Pancreas (tissue), 10 donors: ENCODE measurements around the gene ARG2. TPM values are rescaled to one million over a fixed set of nuclear protein-coding genes. Genes with fewer than 3 reads are reported as not detected.

Source experiments
- ATAC-seq, 4 donors: fragments of 200-7000 bp; cut with Tn5 transposase; one replicate each; pipeline versions ENCODE4 v1.8.0 to v1.9.1; 2020; ENCODE audit warnings: mild to moderate bottlenecking in 4 of 4, moderate library complexity in 4 of 4
- DNase-seq, 6 donors: peaks; one replicate each; pipeline ENCODE4 v3.0.0-alpha.2; 2020
- FAIRE-seq: peaks from 2 replicates; lab custom pipeline; 2012; peaks lifted over from hg19 to GRCh38; lab: Jason Lieb, UNC
- H3K27ac ChIP-seq, 4 donors: fragments of 200-600 bp; sonication (generic); 1 replicate in 3 of 4; 2 replicates in 1 of 4; pipeline versions ENCODE4 v1.5.0 to v1.8.0; 2020
- H3K27me3 ChIP-seq, 4 donors: fragments of 200-600 bp; one replicate each; pipeline ENCODE4 v1.8.0; 2021
- H3K36me3 ChIP-seq, 3 donors: fragments of 200-600 bp; sonication (generic) in 1 of 3; one replicate each; pipeline versions ENCODE4 v1.5.0 to v1.8.0; 2020 to 2021
- H3K4me1 ChIP-seq, 3 donors: fragments of 200-600 bp; one replicate each; pipeline ENCODE4 v1.8.0; 2021
- H3K4me3 ChIP-seq, 4 donors: fragments of 200-600 bp; sonication (generic) in 2 of 4; one replicate each; pipeline versions ENCODE4 v1.5.0 to v1.8.0; 2020 to 2021
- H3K9me3 ChIP-seq, 4 donors: fragments of 200-600 bp; one replicate each; pipeline ENCODE4 v1.8.0; 2021
- WGBS, 2 donors: extraction: QIAGEN DNeasy Blood & Tissue Kit; methylation state at CpG; one replicate each; pipeline ENCODE4 v1.1.7; 2013; 5-methylcytosine and 5-hydroxymethylcytosine counted together
- intact Hi-C, 3 donors: fragments of 100-400 bp; cut with DNase I; formaldehyde crosslinking; loops; one replicate each; pipeline versions ENCODE4 v1.11.1 to v1.14.2; 2022
- polyA plus RNA-seq, 2 donors: library from polyadenylated mRNA; stranded (reverse); fragments of 200-250 nt; gene quantifications; one replicate each; pipeline ENCODE4 v1.2.3, GENCODE V29; 2013
- total RNA-seq, 6 donors: library from RNA; stranded (reverse); fragmentation: NEBNext Ultra II Directional in 4 of 6; extraction: Animal tissue kit (Norgen Biotek cat#: 25700) in 4 of 6; gene quantifications; one replicate each; pipeline versions ENCODE4 v1.2.1 to v1.2.4, GENCODE V29; 2021 to 2023
- TF ChIP-seq, protein P1 (sequence below), 4 donors: fragments of 200-600 bp; sonication (generic) in 3 of 4; IDR thresholded peaks; one replicate each; pipeline versions ENCODE4 v1.5.0 to v1.8.0; 2021; ENCODE audit warnings: antibody characterized with exemption in 4 of 4
- donor health status: healthy with polysubstance abuse.
- donor health status: DM: no; HTN: no; CAD: no; lungs with moderate emphysema.
- donor health status: DM: no; HTN: no; CAD: no.
- donor health status: control.
- donor health status: control.
- donor health status: Bipolar disorder and iron deficiency.
- donor health status: DM: yes; HTN: yes; CAD: no.
- donor health status: DM: no; HTN: no; CAD: no.
- donor health status: DM: no; HTN: no; CAD: no.
- donor health status: DM: yes; HTN: yes; CAD: no.

The ARG2 gene
- total and polyA plus RNA-seq, 8 donors = 1.2 to 15.0 (median 2.1) TPM

DNA sequence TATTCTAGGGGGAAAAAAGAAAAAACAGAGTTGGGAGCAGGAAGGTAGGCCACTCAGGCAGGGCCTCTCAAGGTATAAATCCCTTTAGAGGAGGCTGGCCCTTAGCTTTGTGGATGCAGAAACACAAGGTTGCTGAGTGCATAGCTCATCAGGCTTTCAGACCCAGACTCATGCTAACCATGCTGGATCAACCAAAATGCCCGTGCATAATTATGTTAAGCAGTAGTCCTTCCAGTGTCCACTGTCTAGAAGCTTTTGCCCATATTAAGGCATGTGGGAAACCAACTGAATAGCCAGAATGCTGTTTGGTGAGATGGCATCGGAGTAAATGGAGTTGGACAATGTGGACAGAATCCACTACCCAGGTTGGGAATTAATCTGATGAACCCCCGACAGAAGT is 18.9 kb downstream of the ARG2 start:
- no peak overlapping the region for H3K4me3 ChIP-seq
- no peak for ATAC-seq
- no peak for FAIRE-seq

DNA sequence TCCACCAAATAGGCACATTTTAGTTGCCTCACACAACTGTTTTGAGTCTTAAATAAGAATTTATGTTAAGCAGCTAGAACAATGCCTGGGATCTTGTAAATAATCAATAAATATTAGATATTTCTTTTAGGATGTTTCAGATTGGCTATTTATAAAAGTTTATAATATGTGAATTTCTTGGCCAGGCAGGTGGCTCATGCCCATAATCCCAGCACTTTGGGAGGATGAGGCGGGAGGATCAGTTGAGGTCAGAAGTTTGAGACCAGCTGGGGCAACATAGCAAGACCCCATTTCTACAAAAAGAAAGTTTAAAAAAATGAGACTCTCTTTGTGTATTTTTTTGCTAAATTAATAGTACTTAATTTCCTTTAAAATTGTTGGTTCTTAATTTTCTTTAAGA is 21.8 kb downstream of the ARG2 start:
- intact Hi-C loops = no loop called here
- 98 to 100% methylated on average over 1 of the region's 1 CpG for WGBS, 2 donors
- no peak for ATAC-seq
- no peaks in the 10 kb centered on the region for H3K9me3 ChIP-seq
- DNase-seq = no peak
- no peak for FAIRE-seq
- no peak overlapping the region for H3K27ac ChIP-seq
- no peaks in the 10 kb centered on the region for H3K27me3 ChIP-seq
- TF ChIP-seq, protein P1, sequence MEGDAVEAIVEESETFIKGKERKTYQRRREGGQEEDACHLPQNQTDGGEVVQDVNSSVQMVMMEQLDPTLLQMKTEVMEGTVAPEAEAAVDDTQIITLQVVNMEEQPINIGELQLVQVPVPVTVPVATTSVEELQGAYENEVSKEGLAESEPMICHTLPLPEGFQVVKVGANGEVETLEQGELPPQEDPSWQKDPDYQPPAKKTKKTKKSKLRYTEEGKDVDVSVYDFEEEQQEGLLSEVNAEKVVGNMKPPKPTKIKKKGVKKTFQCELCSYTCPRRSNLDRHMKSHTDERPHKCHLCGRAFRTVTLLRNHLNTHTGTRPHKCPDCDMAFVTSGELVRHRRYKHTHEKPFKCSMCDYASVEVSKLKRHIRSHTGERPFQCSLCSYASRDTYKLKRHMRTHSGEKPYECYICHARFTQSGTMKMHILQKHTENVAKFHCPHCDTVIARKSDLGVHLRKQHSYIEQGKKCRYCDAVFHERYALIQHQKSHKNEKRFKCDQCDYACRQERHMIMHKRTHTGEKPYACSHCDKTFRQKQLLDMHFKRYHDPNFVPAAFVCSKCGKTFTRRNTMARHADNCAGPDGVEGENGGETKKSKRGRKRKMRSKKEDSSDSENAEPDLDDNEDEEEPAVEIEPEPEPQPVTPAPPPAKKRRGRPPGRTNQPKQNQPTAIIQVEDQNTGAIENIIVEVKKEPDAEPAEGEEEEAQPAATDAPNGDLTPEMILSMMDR (IDR thresholded peaks at IDR 0.05) = no peak
- no peak overlapping the region for H3K4me3 ChIP-seq
- H3K36me3 ChIP-seq = no peaks in the 10 kb centered on the region
- peaks cover 0 to 9% (median 0%) of the 10 kb centered on the region in 3 donors for H3K4me1 ChIP-seq

More for the DNA sequence above, 18.9 kb downstream of the ARG2 start:
- Histone ChIP-seq H3K27me3 (no peaks in the 10 kb centered on the region), H3K36me3 (no peaks in the 10 kb centered on the region), H3K4me1 (no peaks in the 10 kb centered on the region), H3K9me3 (no peaks in the 10 kb centered on the region), H3K27ac (no peak overlapping the region)
- TF ChIP-seq, protein P1 (IDR thresholded peaks at IDR 0.05) = no peak
- WGBS, 2 donors = 82 to 86% methylated on average over 3 of the region's 3 CpGs
- intact Hi-C loops = no loop called here
- no peak for DNase-seq

DNA sequence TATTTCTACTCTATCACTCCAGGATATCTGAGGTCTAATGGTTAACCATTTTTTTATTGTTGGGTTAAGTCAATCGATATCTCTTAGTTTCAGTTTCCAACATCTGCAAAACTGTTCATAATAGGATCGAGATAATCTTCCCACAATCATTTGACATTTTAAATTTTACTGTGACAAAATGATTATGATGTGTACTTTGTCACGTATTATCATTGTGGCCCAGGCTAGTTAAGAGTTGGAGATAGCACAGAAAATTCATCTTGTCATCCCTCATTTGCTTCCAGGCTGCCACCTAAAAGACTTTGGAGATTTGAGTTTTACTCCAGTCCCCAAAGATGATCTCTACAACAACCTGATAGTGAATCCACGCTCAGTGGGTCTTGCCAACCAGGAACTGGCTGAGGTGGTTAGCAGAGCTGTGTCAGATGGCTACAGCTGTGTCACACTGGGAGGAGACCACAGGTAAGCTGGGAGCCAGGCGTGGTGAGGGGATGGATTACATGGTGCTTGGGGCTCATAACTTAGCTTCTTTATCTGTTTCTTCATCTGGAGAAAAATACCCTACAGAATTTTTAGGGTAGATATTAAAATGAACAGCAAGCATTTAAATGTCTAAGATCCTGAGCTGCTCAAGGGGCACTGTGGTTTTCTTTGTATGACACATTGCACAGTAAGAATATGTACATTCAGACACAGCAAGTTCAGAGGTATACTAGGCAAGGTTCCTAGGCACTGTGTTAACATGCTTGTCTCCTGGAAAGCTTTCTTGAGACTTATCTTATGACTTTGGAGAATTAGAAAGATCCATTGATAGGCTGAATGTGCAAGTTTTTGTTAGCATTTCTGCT is 22.4 kb downstream of the ARG2 start:
- no peak for ATAC-seq
- no peaks in the 10 kb centered on the region for H3K27me3 ChIP-seq
- 63 to 65% methylated on average over 5 of the region's 5 CpGs for WGBS, 2 donors
- intact Hi-C loops = no loop called here
- no peak overlapping the region for H3K4me3 ChIP-seq
- no peaks in the 10 kb centered on the region for H3K36me3 ChIP-seq
- no peak for DNase-seq
- no peaks in the 10 kb centered on the region for H3K9me3 ChIP-seq
- H3K27ac ChIP-seq = no peak overlapping the region
- H3K4me1 ChIP-seq = peaks cover 0 to 9% (median 0%) of the 10 kb centered on the region in 3 donors
- TF ChIP-seq, protein P1 (IDR thresholded peaks at IDR 0.05) = no peak
- no peak for FAIRE-seq

DNA sequence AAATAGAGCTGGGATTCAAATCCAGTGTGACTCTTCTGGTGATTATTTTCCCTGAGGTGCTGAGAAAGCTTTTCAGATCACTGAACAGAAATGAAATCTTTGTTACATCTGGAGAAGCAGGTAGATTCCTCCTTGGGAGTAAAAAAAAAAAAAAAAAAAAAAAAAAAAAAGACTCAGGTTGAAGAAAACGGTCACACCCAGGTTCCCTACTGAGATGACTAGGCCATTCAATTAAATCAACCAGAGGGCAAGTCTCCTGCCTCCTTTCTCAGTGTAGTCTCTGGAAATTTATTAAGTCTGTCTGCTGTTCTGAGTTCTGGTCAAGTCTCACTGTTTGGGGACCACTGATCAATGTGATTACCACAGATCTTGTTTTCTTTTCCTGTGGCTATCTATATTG is 24.0 kb downstream of the ARG2 start:
- Histone ChIP-seq H3K27me3 (no peaks in the 10 kb centered on the region), H3K4me1 (peaks cover 0 to 9% (median 0%) of the 10 kb centered on the region in 3 donors), H3K9me3 (no peaks in the 10 kb centered on the region), H3K36me3 (no peaks in the 10 kb centered on the region), H3K4me3 (no peak overlapping the region), H3K27ac (no peak overlapping the region)
- TF ChIP-seq, protein P1 (IDR thresholded peaks at IDR 0.05) = no peak
- ATAC-seq (no peak), DNase-seq (no peak), FAIRE-seq (no peak)
- intact Hi-C loops = no loop called here
- WGBS, 2 donors = 69 to 96% methylated on average over 1 of the region's 1 CpG

DNA sequence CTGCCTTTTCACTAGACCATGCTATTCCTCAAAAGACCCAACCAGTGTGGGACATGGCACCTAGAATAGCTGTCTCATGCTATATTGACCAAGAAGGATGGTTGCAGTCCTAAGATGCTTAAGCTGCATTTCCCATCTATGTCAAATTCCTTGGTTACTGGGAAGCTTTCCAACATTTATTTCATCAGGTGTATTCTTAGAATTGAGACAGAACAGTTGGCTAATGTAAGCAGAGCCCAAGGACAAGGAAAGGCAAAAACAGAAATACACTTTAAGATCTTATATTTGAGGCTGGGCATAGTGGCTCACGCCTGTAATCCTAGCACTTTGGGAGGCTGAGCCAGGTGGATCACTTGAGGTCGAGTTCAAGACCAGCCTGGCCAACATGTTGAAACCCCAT is 24.7 kb downstream of the ARG2 start:
- TF ChIP-seq, protein P1 (IDR thresholded peaks at IDR 0.05) = no peak
- FAIRE-seq (no peak), DNase-seq (no peak), ATAC-seq (no peak)
- Histone ChIP-seq H3K27me3 (no peaks in the 10 kb centered on the region), H3K4me1 (peaks cover 0 to 9% (median 0%) of the 10 kb centered on the region in 3 donors), H3K4me3 (no peak overlapping the region), H3K9me3 (no peaks in the 10 kb centered on the region), H3K36me3 (peaks cover 0 to 4% (median under 1%) of the 10 kb centered on the region in 3 donors), H3K27ac (no peak overlapping the region)
- intact Hi-C loops = no loop called here
- WGBS, 2 donors = 86% methylated on average over 2 of the region's 2 CpGs
